Tibial nerve (tissue), 4 donors: ENCODE measurements around the gene ITGB1. TPM values are rescaled to one million over a fixed set of nuclear protein-coding genes. Genes with fewer than 3 reads are reported as not detected.
"Not testable (repeated sequence)": the region's sequence is repeated elsewhere in the genome, so short reads cannot be mapped to it uniquely, and the experiment has no call there.

Source experiments
- DNase-seq, 2 donors: peaks; one replicate each; pipeline ENCODE4 v3.0.0-alpha.2; 2019; ENCODE audit warnings: low spot score in 2 of 2
- H3K27ac ChIP-seq, 4 donors: fragments of 200-600 bp; sonication (generic) in 3 of 4; one replicate each; pipeline ENCODE4 v1.5.1; 2017 to 2019; ENCODE audit warnings: mild to moderate bottlenecking in 1 of 4
- H3K27me3 ChIP-seq, 2 donors: fragments of 200-600 bp; sonication (generic) in 1 of 2; one replicate each; pipeline versions ENCODE4 v1.5.1 to v1.6.0; 2017 to 2019
- H3K36me3 ChIP-seq, 3 donors: fragments of 200-600 bp; sonication (generic); one replicate each; pipeline ENCODE4 v1.5.1; 2018 to 2019
- H3K4me1 ChIP-seq, 4 donors: fragments of 200-600 bp; sonication (generic) in 3 of 4; one replicate each; pipeline ENCODE4 v1.5.1; 2017 to 2019
- H3K4me3 ChIP-seq, 4 donors: fragments of 200-600 bp; sonication (generic) in 3 of 4; one replicate each; pipeline ENCODE4 v1.5.1; 2017 to 2019; ENCODE audit warnings: mild to moderate bottlenecking in 1 of 4, moderate library complexity in 1 of 4
- H3K9me3 ChIP-seq, 4 donors: fragments of 200-600 bp; sonication (generic) in 3 of 4; one replicate each; pipeline ENCODE4 v1.5.1; 2017 to 2019
- EP300 ChIP-seq, 2 donors: sonication (generic); formaldehyde crosslinking; IDR thresholded peaks; one replicate each; pipeline ENCODE4 v1.6.1; 2017; ENCODE audit warnings: antibody characterized with exemption in 2 of 2, mild to moderate bottlenecking in 1 of 2
- POLR2A ChIP-seq, 2 donors: fragments of 450-650 bp; IDR thresholded peaks; one replicate each; pipeline ENCODE4 v1.6.1; 2017; ENCODE audit warnings: antibody characterized with exemption in 2 of 2, mild to moderate bottlenecking in 2 of 2, moderate library complexity in 2 of 2
- WGBS, 2 donors: methylation state at CpG; one replicate each; pipeline ENCODE4 v1.1.5; 2018; 5-methylcytosine and 5-hydroxymethylcytosine counted together
- total RNA-seq, 4 donors: library from RNA; depleted of rRNA; stranded (reverse); fragments of >200 nt; gene quantifications; one replicate each; pipeline ENCODE4 v1.1.0, GENCODE V29; 2016
- TF ChIP-seq, protein P1 (sequence below), 5 experiments: fragments of 200-600 bp in 3 of 5; fragments of 450-650 bp in 2 of 5; sonication (generic) in 3 of 5; IDR thresholded peaks; one replicate each; pipeline ENCODE4 v1.5.1; 2016 to 2019; ENCODE audit warnings: antibody characterized with exemption in 5 of 5, mild to moderate bottlenecking in 3 of 5, moderate library complexity in 2 of 5

ITGB1 gene
- total RNA-seq, 4 donors from 2014 or later, result 288 to 483 (median 404) TPM

DNA sequence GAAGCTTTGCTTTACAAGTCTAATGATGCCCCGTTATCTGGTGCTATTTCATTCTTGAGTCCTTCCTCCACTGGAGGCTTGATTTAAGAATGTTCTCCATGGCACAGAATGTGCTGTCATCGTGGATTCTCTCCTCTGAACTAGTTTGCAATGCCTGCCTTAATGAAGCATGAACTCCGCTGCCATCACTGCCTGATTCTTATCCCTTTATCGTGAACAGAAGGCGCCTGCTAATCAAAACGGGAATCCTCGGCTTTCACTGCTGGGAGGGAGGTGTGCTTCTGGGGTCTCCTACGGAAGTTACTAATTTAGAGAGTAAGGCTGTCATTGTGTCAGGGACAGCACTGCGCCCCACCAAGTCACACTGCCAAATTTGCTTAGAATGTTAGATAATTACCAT is 56.2 kb downstream of the ITGB1 start:
- no peak overlapping the region for H3K27ac ChIP-seq
- H3K4me3 ChIP-seq, result no peak overlapping the region
- H3K4me1 ChIP-seq, result no peaks in the 10 kb centered on the region
- H3K9me3 ChIP-seq, result no peaks in the 10 kb centered on the region
- TF ChIP-seq, protein P1, sequence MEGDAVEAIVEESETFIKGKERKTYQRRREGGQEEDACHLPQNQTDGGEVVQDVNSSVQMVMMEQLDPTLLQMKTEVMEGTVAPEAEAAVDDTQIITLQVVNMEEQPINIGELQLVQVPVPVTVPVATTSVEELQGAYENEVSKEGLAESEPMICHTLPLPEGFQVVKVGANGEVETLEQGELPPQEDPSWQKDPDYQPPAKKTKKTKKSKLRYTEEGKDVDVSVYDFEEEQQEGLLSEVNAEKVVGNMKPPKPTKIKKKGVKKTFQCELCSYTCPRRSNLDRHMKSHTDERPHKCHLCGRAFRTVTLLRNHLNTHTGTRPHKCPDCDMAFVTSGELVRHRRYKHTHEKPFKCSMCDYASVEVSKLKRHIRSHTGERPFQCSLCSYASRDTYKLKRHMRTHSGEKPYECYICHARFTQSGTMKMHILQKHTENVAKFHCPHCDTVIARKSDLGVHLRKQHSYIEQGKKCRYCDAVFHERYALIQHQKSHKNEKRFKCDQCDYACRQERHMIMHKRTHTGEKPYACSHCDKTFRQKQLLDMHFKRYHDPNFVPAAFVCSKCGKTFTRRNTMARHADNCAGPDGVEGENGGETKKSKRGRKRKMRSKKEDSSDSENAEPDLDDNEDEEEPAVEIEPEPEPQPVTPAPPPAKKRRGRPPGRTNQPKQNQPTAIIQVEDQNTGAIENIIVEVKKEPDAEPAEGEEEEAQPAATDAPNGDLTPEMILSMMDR (IDR thresholded peaks at IDR 0.05), result no peak
- no peak for TF ChIP-seq EP300 (IDR thresholded peaks at IDR 0.05)
- no peak for TF ChIP-seq POLR2A (IDR thresholded peaks at IDR 0.05)
- H3K27me3 ChIP-seq, result no peaks in the 10 kb centered on the region
- 75 to 80% methylated on average over 9 of the region's 9 CpGs for WGBS, 2 donors
- DNase-seq, result no peak
- H3K36me3 ChIP-seq, result peaks cover 0 to 39% (median 5%) of the 10 kb centered on the region in 3 donors

DNA sequence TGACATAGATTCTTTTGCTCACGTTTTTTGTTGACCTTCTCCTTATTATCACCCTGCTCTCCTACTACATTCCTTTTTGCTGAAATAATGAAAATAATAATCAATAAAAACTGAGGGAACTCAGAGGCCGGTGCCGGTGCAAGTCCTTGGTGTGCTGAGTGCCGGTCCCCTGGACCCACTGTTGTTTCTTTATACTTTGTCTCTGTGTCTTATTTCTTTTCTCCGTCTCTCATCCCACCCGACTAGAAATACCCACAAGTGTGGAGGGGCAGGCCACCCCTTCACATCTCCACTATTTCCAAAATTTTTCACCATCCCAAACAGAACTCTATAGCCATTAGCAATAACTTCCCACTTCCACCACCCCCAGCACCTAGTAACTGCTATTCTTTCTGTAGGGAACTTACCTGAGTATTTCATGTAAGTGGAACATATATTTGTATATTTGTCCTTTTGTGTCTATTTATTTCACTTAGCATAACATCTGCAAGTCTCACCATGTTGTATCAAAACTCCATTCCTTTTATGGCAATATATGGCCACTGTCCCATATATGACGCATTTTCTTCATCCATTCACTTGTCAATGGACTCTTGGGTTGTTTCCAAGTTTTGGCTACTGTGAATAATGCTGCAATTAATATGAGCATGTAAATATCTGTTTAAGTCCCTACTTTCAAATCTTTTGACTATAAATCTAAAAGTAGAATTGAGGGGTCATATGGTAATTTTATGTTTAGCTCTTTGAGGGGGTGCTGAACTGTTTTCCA is 62.6 kb downstream of the ITGB1 start:
- H3K9me3 ChIP-seq, result not testable (repeated sequence)

DNA sequence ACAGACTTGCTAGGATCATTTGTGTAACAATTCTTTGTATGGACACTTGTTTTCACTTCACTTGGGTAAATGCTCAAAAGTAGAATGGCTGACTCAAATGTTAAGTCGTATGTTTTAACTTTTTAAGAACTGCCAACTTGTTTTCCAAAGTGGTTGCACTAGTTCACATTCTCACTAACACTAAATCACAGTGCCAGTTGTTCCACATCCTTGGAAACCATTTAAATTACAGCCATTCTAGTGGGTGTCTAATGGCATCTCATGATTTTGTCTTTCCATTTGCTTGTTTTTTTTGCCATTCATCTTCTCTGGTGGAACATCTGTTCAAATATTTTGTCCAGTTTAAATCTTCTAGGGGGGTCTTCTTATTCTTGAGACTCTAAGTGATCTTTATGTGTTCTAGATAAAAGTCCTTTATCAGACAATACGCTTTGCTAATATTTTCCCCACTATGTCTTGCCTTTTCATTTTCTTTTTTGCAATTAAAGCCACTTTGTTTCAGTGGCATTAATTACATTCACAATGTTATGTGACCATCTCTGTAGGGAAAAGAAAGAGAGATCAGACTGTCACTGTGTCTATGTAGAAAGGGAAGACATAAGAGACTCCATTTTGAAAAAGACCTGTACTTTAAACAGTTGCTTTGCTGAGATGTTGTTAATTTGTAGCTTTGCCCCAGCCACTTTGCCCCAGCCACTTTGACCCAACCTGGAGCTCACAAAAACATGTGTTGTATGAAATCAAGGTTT is 63.9 kb downstream of the ITGB1 start:
- WGBS, 2 donors, result 80 to 83% methylated on average over 2 of the region's 2 CpGs
- DNase-seq, result no peak
- Histone ChIP-seq H3K27me3 (no peaks in the 10 kb centered on the region), H3K4me3 (no peak overlapping the region), H3K36me3 (peaks cover 0 to 35% (median 0%) of the 10 kb centered on the region in 3 donors), H3K4me1 (no peaks in the 10 kb centered on the region), H3K27ac (no peak overlapping the region), H3K9me3 (no peaks in the 10 kb centered on the region)
- TF ChIP-seq, protein P1 (IDR thresholded peaks at IDR 0.05), result no peak
- no peak for TF ChIP-seq EP300 (IDR thresholded peaks at IDR 0.05)
- TF ChIP-seq POLR2A (IDR thresholded peaks at IDR 0.05), result no peak

More for the DNA sequence above, 62.6 kb downstream of the ITGB1 start:
- H3K36me3 ChIP-seq, result peaks cover 0 to 35% (median 2%) of the 10 kb centered on the region in 3 donors
- not testable (repeated sequence) for H3K4me3 ChIP-seq, DNase-seq, H3K27me3 ChIP-seq, H3K27ac ChIP-seq, H3K4me1 ChIP-seq
- WGBS, 2 donors, result 83 to 84% methylated on average over 7 of the region's 7 CpGs

DNA sequence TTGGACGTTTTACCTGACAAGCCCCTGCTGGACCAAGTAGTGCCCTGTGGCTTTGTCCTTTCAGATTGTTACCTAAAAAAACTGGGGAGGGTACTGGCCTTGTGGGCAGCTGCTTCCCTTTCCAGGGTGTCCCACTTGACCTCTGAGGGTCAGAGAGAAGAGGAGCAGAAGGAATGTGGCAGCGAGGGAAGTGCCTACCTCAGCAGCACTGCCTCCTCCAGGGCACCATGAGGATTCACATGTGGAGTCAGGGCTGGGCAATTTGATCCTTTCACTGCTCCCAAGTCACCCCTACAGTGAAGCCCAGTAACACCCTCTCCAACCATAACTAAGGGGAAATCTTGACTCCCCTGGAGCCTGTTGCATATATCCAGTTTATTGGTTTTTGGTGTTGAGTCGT is 64.6 kb downstream of the ITGB1 start:
- TF ChIP-seq POLR2A (IDR thresholded peaks at IDR 0.05) (no peak), EP300 (IDR thresholded peaks at IDR 0.05) (no peak)
- TF ChIP-seq, protein P1 (IDR thresholded peaks at IDR 0.05), result no peak
- H3K36me3 ChIP-seq, result peaks cover 0 to 30% (median 0%) of the 10 kb centered on the region in 3 donors
- no peaks in the 10 kb centered on the region for H3K27me3 ChIP-seq
- H3K9me3 ChIP-seq, result no peaks in the 10 kb centered on the region
- H3K4me1 ChIP-seq, result no peaks in the 10 kb centered on the region
- H3K4me3 ChIP-seq, result no peak overlapping the region
- H3K27ac ChIP-seq, result no peak overlapping the region
- WGBS, 2 donors, result 53 to 68% methylated on average over 3 of the region's 3 CpGs
- DNase-seq, result no peak

DNA sequence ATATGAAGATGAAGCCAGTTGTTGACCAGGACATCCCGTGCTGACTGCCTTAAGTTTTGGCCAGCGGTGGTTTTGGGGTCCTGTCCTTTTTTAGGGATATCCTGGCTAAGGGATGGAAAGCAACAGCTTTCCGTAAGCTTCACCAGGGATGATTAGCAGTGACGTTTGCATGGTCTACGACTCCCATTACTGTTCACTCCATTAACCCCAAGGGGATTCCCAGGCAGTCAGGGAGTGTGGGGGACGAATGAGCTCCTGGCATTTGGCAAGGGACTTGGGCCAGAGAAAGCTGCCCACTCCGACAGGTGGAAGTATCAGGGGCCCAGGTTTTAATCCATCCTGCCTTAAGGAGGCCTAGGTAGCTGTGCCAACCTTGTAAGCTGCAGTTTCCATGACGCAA is 66.8 kb downstream of the ITGB1 start:
- Histone ChIP-seq H3K27ac (no peak overlapping the region), H3K9me3 (no peaks in the 10 kb centered on the region), H3K4me1 (no peaks in the 10 kb centered on the region), H3K36me3 (peaks cover 0 to 9% (median 0%) of the 10 kb centered on the region in 3 donors), H3K4me3 (no peak overlapping the region), H3K27me3 (no peaks in the 10 kb centered on the region)
- DNase-seq, result no peak
- TF ChIP-seq EP300 (IDR thresholded peaks at IDR 0.05) (no peak), POLR2A (IDR thresholded peaks at IDR 0.05) (no peak)
- TF ChIP-seq, protein P1 (IDR thresholded peaks at IDR 0.05), result no peak
- 79 to 85% methylated on average over 8 of the region's 8 CpGs for WGBS, 2 donors
